ENCODE results near the gene SYNDIG1.

SYNDIG1 gene

DNA sequence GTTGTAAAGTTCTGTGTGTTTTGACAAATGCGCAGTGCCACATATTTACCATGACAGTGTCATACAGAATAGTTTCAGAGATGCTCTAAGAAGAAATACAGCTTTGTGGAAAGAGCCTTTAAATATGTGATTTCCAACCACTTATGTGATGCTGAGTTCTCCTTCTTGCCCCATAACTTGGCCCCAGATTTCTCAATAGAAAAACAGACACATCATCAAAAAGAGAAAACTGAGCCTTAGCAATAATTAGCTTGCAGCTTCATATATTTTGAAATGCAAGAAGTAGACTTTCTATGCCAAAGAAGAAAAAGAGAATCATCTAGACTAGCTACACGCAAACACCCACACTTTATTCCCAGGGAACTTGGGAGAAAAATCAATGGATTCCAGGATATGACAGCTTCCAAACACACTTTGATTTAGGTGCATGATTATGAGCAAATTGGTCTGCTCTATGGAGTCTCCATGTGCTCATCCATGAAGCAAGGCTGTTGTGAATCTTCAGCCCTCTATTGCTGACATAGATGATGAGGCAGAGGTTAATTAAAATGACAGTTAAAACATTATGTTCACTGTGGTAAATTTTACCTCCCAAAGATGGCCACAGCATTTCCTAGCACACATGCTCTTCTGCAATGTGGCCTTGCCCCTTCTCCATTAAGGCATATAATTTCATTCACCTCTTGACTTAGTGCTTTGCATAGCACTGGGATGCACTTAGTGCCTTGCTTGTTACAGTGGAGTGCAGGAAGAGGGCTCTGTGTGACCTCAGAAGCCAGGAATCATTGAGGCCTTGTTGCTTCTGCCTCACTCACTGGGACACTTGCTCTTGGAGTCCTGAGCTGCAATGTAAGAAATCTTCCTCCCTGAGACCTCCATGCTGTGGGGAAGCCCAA, 174.6 kb downstream of the SYNDIG1 start:
- Mint-ChIP-seq H3K36me3 (ENCODE audit: low read depth) (no peaks in the 10 kb centered on the region), H3K27me3 (peaks cover 15% of the 10 kb centered on the region), H3K4me3 (no peak overlapping the region), H3K9me3 (no peaks in the 10 kb centered on the region), H3K4me1 (ENCODE audit: low read depth) (no peaks in the 10 kb centered on the region), H3K27ac (no peak overlapping the region)
- DNase-seq = no peak

DNA sequence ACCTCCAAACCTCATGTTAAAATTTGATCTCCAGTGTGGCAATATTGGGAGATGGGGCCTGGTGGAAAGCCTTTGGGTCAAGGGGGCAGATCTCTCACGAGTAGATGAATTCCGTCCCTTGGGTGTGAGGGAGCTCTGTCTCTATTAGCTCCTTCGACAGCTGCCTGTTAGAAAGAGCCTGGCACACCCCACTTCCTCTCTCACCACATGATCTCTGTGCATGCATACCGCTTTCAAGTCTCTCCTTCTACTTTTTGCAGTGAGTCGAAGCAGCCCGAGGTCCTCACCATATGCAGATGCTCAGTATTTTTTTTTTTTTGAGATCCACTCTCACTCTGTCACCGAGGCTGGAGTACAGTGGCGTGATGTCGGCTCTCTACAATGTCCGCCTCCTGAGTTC, 176.9 kb downstream of the SYNDIG1 start:
- no peak overlapping the region for H3K27ac Mint-ChIP-seq
- no peaks in the 10 kb centered on the region for H3K36me3 Mint-ChIP-seq (ENCODE audit: low read depth)
- peaks cover 13% of the 10 kb centered on the region for H3K27me3 Mint-ChIP-seq
- no peak for DNase-seq
- H3K4me3 Mint-ChIP-seq = no peak overlapping the region
- no peaks in the 10 kb centered on the region for H3K9me3 Mint-ChIP-seq
- no peaks in the 10 kb centered on the region for H3K4me1 Mint-ChIP-seq (ENCODE audit: low read depth)

DNA sequence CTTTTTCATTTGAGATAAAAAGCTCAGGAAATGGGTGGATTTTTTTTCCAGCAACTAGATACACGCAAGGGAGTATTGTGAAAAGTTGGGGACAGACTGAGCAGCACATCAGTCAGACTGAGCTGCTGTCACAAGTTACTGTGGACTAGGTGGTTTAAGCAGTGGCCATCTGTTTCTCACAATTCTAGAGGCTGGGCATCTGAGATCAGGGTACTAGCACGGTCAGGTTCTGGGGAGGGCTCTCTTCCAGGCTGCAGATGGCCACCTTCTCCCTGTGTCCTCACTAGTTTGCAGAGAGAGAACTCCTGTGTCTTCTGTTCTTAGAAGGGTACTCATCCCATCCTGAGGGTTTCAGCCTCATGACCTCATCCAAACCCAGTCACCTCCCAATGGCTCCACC, 178.3 kb downstream of the SYNDIG1 start:
- Mint-ChIP-seq H3K27me3 (peaks cover 13% of the 10 kb centered on the region), H3K27ac (no peak overlapping the region), H3K4me3 (no peak overlapping the region), H3K9me3 (no peaks in the 10 kb centered on the region), H3K4me1 (ENCODE audit: low read depth) (no peaks in the 10 kb centered on the region), H3K36me3 (ENCODE audit: low read depth) (no peaks in the 10 kb centered on the region)
- no peak for DNase-seq

DNA sequence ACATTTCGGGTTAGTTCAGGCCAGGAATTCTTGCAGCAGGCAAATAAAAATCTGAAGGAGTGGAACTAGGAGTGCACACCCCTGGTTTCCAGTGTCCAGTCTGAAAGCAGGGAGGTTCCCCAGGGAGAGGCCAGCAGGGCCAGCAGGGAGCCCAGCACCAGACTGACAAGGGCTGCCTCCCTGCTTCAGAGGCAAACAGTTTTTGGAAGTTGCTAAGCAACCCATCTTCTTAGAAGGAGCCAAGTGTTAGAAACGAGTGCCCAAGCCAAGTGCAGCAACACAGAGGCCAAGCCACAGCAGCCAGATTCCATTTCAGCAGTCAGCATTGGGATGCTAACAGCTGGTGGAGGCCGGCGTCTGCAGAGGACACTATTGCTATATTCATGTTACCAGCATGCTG, 179.1 kb downstream of the SYNDIG1 start:
- H3K27me3 Mint-ChIP-seq = peaks cover 13% of the 10 kb centered on the region
- H3K27ac Mint-ChIP-seq = no peak overlapping the region
- H3K4me3 Mint-ChIP-seq = no peak overlapping the region
- H3K36me3 Mint-ChIP-seq (ENCODE audit: low read depth) = no peaks in the 10 kb centered on the region
- DNase-seq = no peak
- no peaks in the 10 kb centered on the region for H3K4me1 Mint-ChIP-seq (ENCODE audit: low read depth)
- H3K9me3 Mint-ChIP-seq = no peaks in the 10 kb centered on the region

DNA sequence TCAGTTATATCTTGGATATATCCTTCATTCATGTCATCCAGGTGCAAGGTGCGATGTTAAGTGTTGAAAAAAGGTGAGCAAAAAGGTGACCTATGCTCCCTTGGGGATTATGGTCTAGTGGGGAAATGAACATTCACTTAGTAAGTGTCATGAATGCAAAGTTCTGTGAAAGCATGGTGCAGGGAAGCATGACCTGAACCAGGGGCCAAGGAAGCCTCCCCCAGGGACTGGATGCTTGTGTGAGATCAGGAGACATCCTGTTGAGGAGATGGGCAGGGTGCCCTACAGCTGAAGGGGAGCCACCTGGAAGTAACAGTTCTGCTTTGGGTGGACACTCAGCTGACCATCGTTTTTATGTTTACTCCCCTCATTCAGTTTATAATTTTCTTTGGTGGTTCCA, 179.5 kb downstream of the SYNDIG1 start:
- Mint-ChIP-seq H3K9me3 (no peaks in the 10 kb centered on the region), H3K4me3 (no peak overlapping the region), H3K27me3 (peaks cover 13% of the 10 kb centered on the region), H3K27ac (no peak overlapping the region), H3K4me1 (ENCODE audit: low read depth) (no peaks in the 10 kb centered on the region), H3K36me3 (ENCODE audit: low read depth) (no peaks in the 10 kb centered on the region)
- DNase-seq = no peak

DNA sequence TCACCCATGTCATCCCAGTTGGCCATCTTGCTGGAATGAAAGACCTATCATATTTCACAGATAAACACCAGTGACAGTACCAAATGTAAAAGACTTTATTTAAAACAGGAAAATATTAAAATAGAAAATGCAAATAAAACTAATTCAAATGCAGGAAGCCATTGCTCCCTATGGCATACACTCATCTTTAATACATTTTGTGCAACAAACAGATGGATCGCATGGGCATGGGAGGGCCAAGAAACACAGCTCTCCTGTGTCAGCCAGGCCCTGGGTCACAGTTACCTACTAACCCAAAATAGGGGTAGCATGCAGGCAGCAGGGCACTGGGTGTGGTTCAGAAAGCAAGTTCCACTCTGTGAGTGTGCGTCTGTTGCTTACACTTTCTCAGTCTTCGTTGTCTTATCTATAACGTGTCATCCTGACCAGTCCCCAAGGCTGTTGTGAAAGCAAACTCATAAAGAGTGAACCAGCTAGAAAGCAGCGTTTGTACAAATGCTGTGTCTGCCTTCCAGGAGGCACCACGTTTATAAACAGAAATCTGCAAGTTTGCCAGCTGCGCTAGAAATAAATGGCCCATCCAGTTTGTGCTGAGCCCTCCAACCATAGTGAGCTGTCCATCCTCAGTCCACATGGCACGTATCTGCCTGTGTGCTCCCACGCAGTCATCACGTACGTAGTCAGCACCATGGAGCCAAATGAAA, 180.5 kb downstream of the SYNDIG1 start:
- peaks cover 13% of the 10 kb centered on the region for H3K27me3 Mint-ChIP-seq
- no peaks in the 10 kb centered on the region for H3K9me3 Mint-ChIP-seq
- DNase-seq = no peak
- no peak overlapping the region for H3K27ac Mint-ChIP-seq
- no peaks in the 10 kb centered on the region for H3K36me3 Mint-ChIP-seq (ENCODE audit: low read depth)
- H3K4me1 Mint-ChIP-seq (ENCODE audit: low read depth) = no peaks in the 10 kb centered on the region
- no peak overlapping the region for H3K4me3 Mint-ChIP-seq

DNA sequence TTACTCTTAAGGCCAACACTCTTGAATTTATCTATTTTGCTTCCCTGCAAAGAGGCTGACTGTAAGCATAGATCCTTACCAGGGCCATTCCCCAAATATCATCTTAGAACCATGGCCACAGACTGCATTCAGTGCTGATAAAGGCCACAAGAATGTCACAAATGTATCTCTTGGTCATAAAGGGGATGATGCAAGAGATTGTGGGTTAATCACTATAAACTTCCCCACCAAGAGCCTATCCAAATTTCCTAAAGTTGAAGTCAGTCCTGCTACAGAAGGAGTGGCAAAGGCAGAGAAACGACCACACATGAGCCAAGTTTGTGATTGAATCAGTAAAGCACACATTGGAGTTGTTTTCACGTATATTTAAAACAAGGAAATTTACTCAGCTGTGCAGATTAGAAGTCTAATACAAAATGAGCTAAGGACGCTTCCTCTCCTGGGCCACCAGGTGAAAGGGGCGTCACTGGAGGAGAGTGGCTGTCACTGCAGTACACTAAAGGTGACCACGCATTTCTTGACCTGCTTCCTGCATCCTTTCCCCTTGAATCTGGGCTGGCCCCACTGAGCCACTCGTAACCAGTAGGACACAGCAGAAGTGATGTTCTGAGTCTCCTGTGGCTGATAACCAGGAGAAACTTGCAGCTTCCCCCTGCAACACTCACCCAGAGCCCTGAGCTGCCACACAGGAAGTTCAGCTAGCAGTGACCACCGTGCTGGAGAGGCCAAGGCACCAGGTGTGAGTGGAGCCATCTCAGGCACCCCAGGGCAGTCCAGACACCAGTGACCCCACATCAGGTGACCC, 181.9 kb downstream of the SYNDIG1 start:
- Mint-ChIP-seq H3K36me3 (ENCODE audit: low read depth) (no peaks in the 10 kb centered on the region), H3K27me3 (peaks cover 9% of the 10 kb centered on the region), H3K4me1 (ENCODE audit: low read depth) (no peaks in the 10 kb centered on the region), H3K9me3 (no peaks in the 10 kb centered on the region), H3K27ac (no peak overlapping the region), H3K4me3 (no peak overlapping the region)
- no peak for DNase-seq

DNA sequence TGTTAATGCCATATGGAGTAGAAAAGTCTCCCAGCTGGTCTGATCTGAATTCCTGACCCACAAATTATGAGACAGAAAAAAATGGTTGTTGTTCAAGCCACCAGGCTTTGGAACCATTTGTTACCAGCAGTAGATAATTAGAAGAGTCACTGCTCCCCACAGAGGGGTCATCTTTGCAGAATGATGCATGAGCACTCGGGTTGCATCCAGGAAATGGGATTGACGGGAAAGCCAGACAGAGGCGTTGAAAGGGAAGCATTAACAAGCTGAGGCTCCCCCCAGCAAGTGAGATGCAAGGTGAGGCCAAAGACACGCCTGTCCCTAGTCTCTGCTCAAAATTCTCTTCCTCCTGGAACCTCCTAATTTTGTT, 182.5 kb downstream of the SYNDIG1 start:
- peaks cover 7% of the 10 kb centered on the region for H3K27me3 Mint-ChIP-seq
- DNase-seq = no peak
- H3K27ac Mint-ChIP-seq = no peak overlapping the region
- H3K36me3 Mint-ChIP-seq (ENCODE audit: low read depth) = no peaks in the 10 kb centered on the region
- no peak overlapping the region for H3K4me3 Mint-ChIP-seq
- no peaks in the 10 kb centered on the region for H3K9me3 Mint-ChIP-seq
- H3K4me1 Mint-ChIP-seq (ENCODE audit: low read depth) = no peaks in the 10 kb centered on the region

DNA sequence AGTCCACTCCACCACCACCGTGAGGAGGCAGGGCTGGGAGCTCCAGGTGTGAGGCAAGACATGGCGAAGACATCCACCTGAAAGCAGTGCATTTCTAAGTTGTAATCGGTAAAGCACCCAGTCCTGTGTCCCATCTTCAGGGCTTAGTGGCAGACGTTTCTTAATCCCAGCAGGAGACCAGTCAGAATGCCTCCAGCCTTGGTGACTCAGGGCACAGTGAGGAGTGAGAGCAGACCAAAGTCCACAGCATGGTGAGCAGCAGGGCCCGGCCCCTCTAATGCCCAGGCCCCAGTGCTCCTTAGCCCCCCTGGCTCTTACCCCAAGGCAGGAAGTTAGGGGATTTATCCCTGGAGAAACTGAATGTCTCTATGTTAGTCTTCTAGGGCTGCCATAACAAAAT, 183.9 kb downstream of the SYNDIG1 start:
- Mint-ChIP-seq H3K4me3 (no peak overlapping the region), H3K27ac (no peak overlapping the region), H3K9me3 (no peaks in the 10 kb centered on the region), H3K27me3 (peaks cover 3% of the 10 kb centered on the region), H3K36me3 (ENCODE audit: low read depth) (no peaks in the 10 kb centered on the region), H3K4me1 (ENCODE audit: low read depth) (no peaks in the 10 kb centered on the region)
- DNase-seq = no peak

DNA sequence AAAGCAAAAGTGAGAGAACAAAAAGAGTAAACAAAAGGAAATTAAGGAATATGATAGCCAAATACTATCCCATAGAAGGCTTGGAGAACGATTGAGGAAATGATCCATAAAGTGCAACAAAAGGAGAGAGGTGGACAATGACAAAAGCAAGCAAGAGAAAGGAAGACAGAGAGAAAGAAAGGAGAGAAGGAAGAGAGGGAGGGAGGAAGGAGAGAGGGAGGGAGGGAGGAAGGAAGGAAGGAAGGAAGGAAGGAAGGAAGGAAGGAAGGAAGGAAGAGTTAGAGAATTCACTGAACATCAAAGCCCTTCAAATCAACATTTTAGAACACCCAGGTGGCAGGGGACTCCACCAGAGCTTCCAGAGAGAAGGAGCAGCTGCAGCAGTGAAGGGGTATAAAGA, 185.0 kb downstream of the SYNDIG1 start:
- no peak overlapping the region for H3K4me3 Mint-ChIP-seq
- H3K27me3 Mint-ChIP-seq = no peaks in the 10 kb centered on the region
- no peaks in the 10 kb centered on the region for H3K9me3 Mint-ChIP-seq
- H3K36me3 Mint-ChIP-seq (ENCODE audit: low read depth) = no peaks in the 10 kb centered on the region
- no peak for DNase-seq
- H3K4me1 Mint-ChIP-seq (ENCODE audit: low read depth) = no peaks in the 10 kb centered on the region
- no peak overlapping the region for H3K27ac Mint-ChIP-seq

DNA sequence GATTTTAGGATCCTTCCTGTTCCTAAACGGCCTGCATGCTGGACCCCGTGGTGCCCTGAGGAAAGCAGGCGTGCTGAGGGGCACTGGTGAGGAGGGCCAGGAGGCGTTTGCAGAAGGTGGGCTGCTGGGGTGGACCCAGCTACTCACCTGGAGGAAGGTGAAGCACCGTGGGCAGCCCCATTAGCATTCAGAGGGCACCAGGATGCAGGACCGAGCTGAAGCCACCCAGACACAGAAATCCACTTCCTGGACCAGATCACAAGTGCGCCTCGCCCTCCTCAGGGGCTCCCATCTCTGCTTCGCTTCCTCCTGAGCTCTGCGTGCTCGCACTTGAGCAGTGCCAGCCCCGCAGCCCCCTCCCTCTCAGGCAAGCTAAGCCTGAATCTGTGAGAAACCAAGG, 187.0 kb downstream of the SYNDIG1 start:
- Mint-ChIP-seq H3K9me3 (no peaks in the 10 kb centered on the region), H3K36me3 (ENCODE audit: low read depth) (no peaks in the 10 kb centered on the region), H3K27ac (no peak overlapping the region), H3K4me3 (no peak overlapping the region), H3K4me1 (ENCODE audit: low read depth) (no peaks in the 10 kb centered on the region), H3K27me3 (no peaks in the 10 kb centered on the region)
- DNase-seq = no peak

DNA sequence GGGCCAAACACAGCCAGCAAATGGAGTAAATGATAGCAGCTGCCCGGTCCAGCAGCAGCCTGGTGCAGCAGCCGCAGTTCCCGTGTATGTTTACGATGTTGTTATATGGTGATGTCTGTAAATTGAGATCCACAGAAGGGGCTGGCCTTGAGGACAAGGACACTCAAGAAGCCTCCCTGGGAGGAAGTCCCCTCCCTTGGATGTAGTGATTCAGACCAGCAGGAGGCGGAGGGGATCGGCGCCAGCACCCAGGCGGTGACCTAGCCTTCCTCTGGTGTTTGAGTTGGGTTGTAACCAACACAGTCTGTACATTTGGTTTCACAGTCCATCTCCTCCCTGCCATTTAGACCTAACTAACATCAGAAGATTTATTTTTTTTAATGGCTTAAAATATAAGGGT, 187.8 kb downstream of the SYNDIG1 start:
- Mint-ChIP-seq H3K9me3 (no peaks in the 10 kb centered on the region), H3K4me1 (ENCODE audit: low read depth) (no peaks in the 10 kb centered on the region), H3K27ac (no peak overlapping the region), H3K4me3 (no peak overlapping the region), H3K36me3 (ENCODE audit: low read depth) (no peaks in the 10 kb centered on the region), H3K27me3 (no peaks in the 10 kb centered on the region)
- no peak for DNase-seq

DNA sequence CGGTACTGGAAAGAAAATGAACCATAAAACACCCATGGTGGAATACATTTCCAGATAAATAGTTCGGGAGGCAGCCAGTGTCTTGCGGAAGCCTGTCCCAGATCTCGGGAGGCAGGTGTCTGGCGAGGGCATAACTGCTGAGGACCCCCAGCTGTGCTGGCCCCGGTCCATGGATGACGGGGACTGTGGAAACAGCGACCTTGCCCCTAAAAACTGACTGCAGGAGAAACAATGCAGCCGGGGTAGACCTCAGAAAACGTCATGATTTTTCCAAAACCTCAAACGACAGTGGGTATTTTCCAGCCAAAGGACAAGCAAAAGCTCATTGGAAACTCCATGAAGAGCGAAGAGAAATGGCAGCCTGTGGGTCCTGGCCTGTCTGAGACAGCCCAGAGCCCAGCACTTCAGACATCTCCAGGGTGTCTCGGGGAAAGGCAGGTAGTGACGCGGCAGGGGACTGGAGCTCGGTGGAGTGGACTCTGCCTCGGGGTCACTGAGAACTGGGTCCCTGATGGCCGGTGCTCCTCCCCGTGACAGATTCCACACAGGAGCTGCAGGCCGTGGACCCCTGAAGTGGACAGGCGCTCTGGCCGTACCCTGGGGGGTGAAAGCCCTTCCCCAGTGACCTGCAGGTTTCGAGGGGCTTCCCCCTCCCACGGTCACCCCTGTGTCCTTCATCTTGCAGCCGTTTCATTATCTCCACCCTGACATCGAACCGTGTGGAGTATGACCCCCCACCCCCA, 188.6 kb downstream of the SYNDIG1 start:
- H3K9me3 Mint-ChIP-seq = no peaks in the 10 kb centered on the region
- no peak overlapping the region for H3K4me3 Mint-ChIP-seq
- no peaks in the 10 kb centered on the region for H3K27me3 Mint-ChIP-seq
- H3K27ac Mint-ChIP-seq = no peak overlapping the region
- DNase-seq = no peak
- H3K4me1 Mint-ChIP-seq (ENCODE audit: low read depth) = no peaks in the 10 kb centered on the region
- no peaks in the 10 kb centered on the region for H3K36me3 Mint-ChIP-seq (ENCODE audit: low read depth)

DNA sequence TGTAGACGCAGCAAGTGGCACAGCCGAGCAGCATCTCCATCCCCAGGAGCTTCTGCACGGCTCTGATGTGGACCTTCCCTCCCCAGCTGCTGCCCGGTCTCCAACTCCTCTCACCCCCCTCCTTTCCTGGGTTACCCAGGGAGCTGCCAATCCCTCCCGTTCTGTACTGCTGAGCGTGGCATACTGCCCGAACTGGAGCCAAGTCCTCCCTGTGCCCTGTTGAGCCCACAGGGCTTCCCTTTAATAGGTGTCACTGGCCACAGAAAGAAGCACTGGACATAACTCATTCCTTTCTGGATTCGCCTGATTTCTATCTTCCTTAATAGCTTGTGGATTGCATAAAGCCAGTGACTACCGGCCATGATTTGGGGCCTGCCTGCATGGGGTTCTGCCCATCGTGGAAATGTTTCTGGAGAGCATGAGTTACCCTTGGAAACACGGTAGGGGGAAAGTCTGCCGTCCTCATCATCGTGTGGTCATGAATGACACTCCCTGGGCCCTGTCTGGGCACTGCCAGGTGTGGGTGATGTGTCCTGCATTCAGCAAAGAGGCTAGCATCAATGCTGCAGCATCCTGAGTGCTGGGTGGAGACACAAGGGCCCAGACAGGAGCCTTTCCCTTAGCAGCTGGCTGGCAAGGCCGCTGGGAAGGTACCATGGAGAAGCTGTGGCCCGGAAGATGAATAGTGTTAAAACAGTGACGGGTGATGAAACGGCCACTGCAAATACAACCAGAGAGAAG, 189.7 kb downstream of the SYNDIG1 start:
- no peak for DNase-seq
- no peaks in the 10 kb centered on the region for H3K4me1 Mint-ChIP-seq (ENCODE audit: low read depth)
- no peaks in the 10 kb centered on the region for H3K27me3 Mint-ChIP-seq
- no peak overlapping the region for H3K4me3 Mint-ChIP-seq
- no peaks in the 10 kb centered on the region for H3K36me3 Mint-ChIP-seq (ENCODE audit: low read depth)
- H3K27ac Mint-ChIP-seq = no peak overlapping the region
- no peaks in the 10 kb centered on the region for H3K9me3 Mint-ChIP-seq

All from activated T-cell treated with anti-CD3 and anti-CD28 coated beads, Interleukin-2, amount 50 U/mL, for 24 hours (primary cell).